H1 (cell line): Measurements from ENCODE around the gene GNA12. TPM values are rescaled to one million over a fixed set of nuclear protein-coding genes. Genes with fewer than 3 reads are reported as not detected.

Experiments
- CTCF ChIA-PET: fragments of 300-600 bp; sonication (Branson Sonifier 250); formaldehyde crosslinking; loops from one replicate; lab custom pipeline; 2021; ENCODE audit not compliant: partially characterized antibody; lab: Charles Lee
- POLR2A ChIA-PET: fragments of 300-600 bp; sonication (Branson Sonifier 250); formaldehyde crosslinking; loops from one replicate; lab custom pipeline; 2021; ENCODE audit warnings: inconsistent platforms; ENCODE audit not compliant: partially characterized antibody; lab: Charles Lee
- DNase-seq, 2 experiments: peaks; one replicate each; pipeline versions ENCODE4 v3.0.0 to v3.0.0-alpha.2; 2010 to 2022; ENCODE audit warnings: low spot score in 2 of 2, low read depth in 1 of 2, mixed read lengths in 1 of 2
- FAIRE-seq: peaks from 2 replicates; lab custom pipeline; 2011; peaks lifted over from hg19 to GRCh38; lab: Jason Lieb, UNC
- H2AFZ ChIP-seq: 2 replicates; pipeline ENCODE4 v1.8.1; 2012; ENCODE audit warnings: low read length, inconsistent platforms
- H2AK5ac ChIP-seq: 2 replicates; pipeline ENCODE4 v1.6.1; 2013; ENCODE audit warnings: low read depth, low read length
- H2BK120ac ChIP-seq: replicated peaks from 2 replicates; pipeline ENCODE3; 2013; ENCODE audit warnings: low read depth, low read length, inconsistent platforms
- H2BK12ac ChIP-seq: 2 replicates; pipeline ENCODE4 v1.6.1; 2013; ENCODE audit warnings: low read depth, low read length
- H2BK15ac ChIP-seq: 2 replicates; pipeline ENCODE4 v1.6.1; 2013; ENCODE audit warnings: low read length
- H2BK20ac ChIP-seq: 2 replicates; pipeline ENCODE4 v1.6.1; 2013; ENCODE audit warnings: low read length
- H2BK5ac ChIP-seq: 2 replicates; pipeline ENCODE4 v1.6.1; 2013; ENCODE audit warnings: low read depth, low read length
- H3K14ac ChIP-seq: 2 replicates; pipeline ENCODE4 v1.6.1; 2013; ENCODE audit warnings: inconsistent platforms; ENCODE audit not compliant: insufficient read length
- H3K18ac ChIP-seq: 2 replicates; pipeline ENCODE4 v1.6.1; 2013; ENCODE audit warnings: low read length; ENCODE audit errors: extremely low read depth
- H3K23ac ChIP-seq: 2 replicates; pipeline ENCODE4 v1.6.1; 2013; ENCODE audit warnings: inconsistent platforms; ENCODE audit not compliant: insufficient read length
- H3K23me2 ChIP-seq: 2 replicates; pipeline ENCODE4 v1.6.1; 2013; ENCODE audit warnings: low read depth, low read length
- H3K27ac ChIP-seq: 2 replicates; pipeline ENCODE4 v1.6.1; 2011; ENCODE audit warnings: low read depth, low read length, inconsistent platforms
- H3K27me3 ChIP-seq, 4 experiments: replicated peaks in 1 of 4; 1 replicate in 1 of 4; 2 replicates in 3 of 4; pipeline versions ENCODE4 v1.6.1 to v1.8.1; 2011 to 2013; ENCODE audit warnings: low read length in 3 of 4, mild to moderate bottlenecking in 3 of 4, inconsistent platforms in 2 of 4, mixed read lengths in 2 of 4, moderate library complexity in 1 of 4; ENCODE audit not compliant: control insufficient read depth in 3 of 4, insufficient read depth in 3 of 4; ENCODE audit errors: extremely low read depth in 1 of 4
- H3K36me3 ChIP-seq, 4 experiments: 2 replicates each; pipeline versions ENCODE4 v1.6.1 to v1.8.1; 2011 to 2013; ENCODE audit warnings: mild to moderate bottlenecking in 4 of 4, low read length in 3 of 4, moderate library complexity in 2 of 4, control low read depth in 1 of 4, inconsistent platforms in 1 of 4; ENCODE audit not compliant: insufficient read depth in 4 of 4, control insufficient read depth in 2 of 4
- H3K4ac ChIP-seq: replicated peaks from 2 replicates; pipeline ENCODE3; 2013; ENCODE audit warnings: low read length, low read depth, mixed read lengths, inconsistent platforms; ENCODE audit not compliant: insufficient read length
- H3K4me1 ChIP-seq, 4 experiments: replicated peaks in 1 of 4; 1 replicate in 1 of 4; 2 replicates in 3 of 4; pipeline versions ENCODE4 v1.6.1 to v1.8.1; 2011 to 2013; ENCODE audit warnings: low read length in 3 of 4, inconsistent platforms in 2 of 4, mixed read lengths in 1 of 4; ENCODE audit not compliant: insufficient read depth in 4 of 4, control insufficient read depth in 3 of 4
- H3K4me2 ChIP-seq, 2 experiments: 2 replicates each; pipeline versions ENCODE4 v1.6.1 to v1.8.1; 2011 to 2013; ENCODE audit warnings: low read depth in 2 of 2, low read length in 2 of 2, control low read depth in 1 of 2, inconsistent platforms in 1 of 2, mild to moderate bottlenecking in 1 of 2; ENCODE audit not compliant: insufficient read depth in 1 of 2
- H3K4me3 ChIP-seq, 4 experiments: fragments of 200-600, 300-600 bp in 1 of 4; sonication (generic), shearing (Covaris generic), sonication (Bioruptor Twin) in 1 of 4; 2 replicates each; pipeline versions ENCODE4 v1.5.1 to v1.8.1; 2011 to 2016; ENCODE audit warnings: low read length in 4 of 4, low read depth in 3 of 4, control low read depth in 2 of 4, inconsistent platforms in 2 of 4, mild to moderate bottlenecking in 2 of 4, mixed read lengths in 1 of 4, moderate library complexity in 1 of 4; ENCODE audit not compliant: insufficient read depth in 2 of 4; ENCODE audit errors: extremely low read depth in 1 of 4
- H3K56ac ChIP-seq: replicated peaks from 2 replicates; pipeline ENCODE3; 2013; ENCODE audit warnings: low read depth, mild to moderate bottlenecking, mixed read lengths, low read length, inconsistent platforms; ENCODE audit not compliant: insufficient read length
- H3K79me1 ChIP-seq: 2 replicates; pipeline ENCODE4 v1.6.1; 2013; ENCODE audit warnings: low read depth, low read length, control low read depth
- H3K79me2 ChIP-seq, 2 experiments: 2 replicates each; pipeline versions ENCODE4 v1.6.1 to v1.8.1; 2012 to 2013; ENCODE audit warnings: low read length in 2 of 2, mild to moderate bottlenecking in 2 of 2, inconsistent platforms in 1 of 2; ENCODE audit not compliant: insufficient read depth in 2 of 2, control insufficient read depth in 1 of 2
- H3K9ac ChIP-seq, 4 experiments: replicated peaks in 1 of 4; 1 replicate in 1 of 4; 2 replicates in 3 of 4; pipeline versions ENCODE4 v1.6.1 to v1.8.1; 2011 to 2013; ENCODE audit warnings: low read depth in 3 of 4, low read length in 3 of 4, control low read depth in 2 of 4, mild to moderate bottlenecking in 2 of 4, moderate library complexity in 2 of 4, inconsistent platforms in 1 of 4; ENCODE audit errors: extremely low read depth in 1 of 4
- H3K9me3 ChIP-seq, 2 experiments: 2 replicates each; pipeline versions ENCODE4 v1.6.1 to v1.8.1; 2012 to 2013; ENCODE audit warnings: mild to moderate bottlenecking in 2 of 2, moderate library complexity in 2 of 2, control low read depth in 1 of 2, inconsistent platforms in 1 of 2, low read depth in 1 of 2, low read length in 1 of 2, mixed read lengths in 1 of 2; ENCODE audit not compliant: insufficient read depth in 2 of 2
- H4K20me1 ChIP-seq, 2 experiments: replicated peaks in 1 of 2; 2 replicates each; pipeline versions ENCODE3 to v1.8.1; 2011 to 2013; ENCODE audit warnings: inconsistent platforms in 2 of 2, low read length in 2 of 2, mild to moderate bottlenecking in 1 of 2; ENCODE audit not compliant: insufficient read depth in 2 of 2, control insufficient read depth in 1 of 2
- H4K5ac ChIP-seq: 2 replicates; pipeline ENCODE4 v1.6.1; 2013; ENCODE audit warnings: low read length, low read depth, mixed read lengths, inconsistent platforms; ENCODE audit not compliant: insufficient read length
- H4K8ac ChIP-seq: 2 replicates; pipeline ENCODE4 v1.8.0; 2013; ENCODE audit warnings: mild to moderate bottlenecking, moderate library complexity, low read length, inconsistent platforms; ENCODE audit not compliant: insufficient read depth; ENCODE audit errors: extremely low read depth
- H4K91ac ChIP-seq: replicated peaks from 2 replicates; pipeline ENCODE3; 2013; ENCODE audit warnings: low read length, mixed read lengths, inconsistent platforms; ENCODE audit not compliant: insufficient read length
- CBX5 ChIP-seq: fragments of 300-800, 300-1000 bp; sonication (generic); IDR thresholded peaks from 2 replicates; pipeline ENCODE4 v1.7.1; 2016; ENCODE audit warnings: antibody characterized with exemption, low read length, low read depth
- CHD1 ChIP-seq: IDR thresholded peaks from 2 replicates; pipeline ENCODE4 v1.6.1; 2012; ENCODE audit warnings: low read depth, low read length, improper control_type of control experiment
- CTBP2 ChIP-seq: IDR thresholded peaks from 2 replicates; pipeline ENCODE4 v1.7.0; 2011; ENCODE audit warnings: borderline replicate concordance, mild to moderate bottlenecking, moderate library complexity, mixed read lengths, low read length; ENCODE audit not compliant: insufficient read depth, insufficient read length
- NANOG ChIP-seq: IDR thresholded peaks from 2 replicates; pipeline ENCODE4 v1.6.1; 2011; ENCODE audit warnings: low read length, low read depth, mild to moderate bottlenecking, inconsistent platforms; ENCODE audit not compliant: insufficient read depth, poor library complexity, severe bottlenecking
- NRF1 ChIP-seq: IDR thresholded peaks from 2 replicates; pipeline ENCODE4 v1.6.1; 2011; ENCODE audit warnings: mild to moderate bottlenecking, low read depth, low read length, improper control_type of control experiment
- PHF8 ChIP-seq: fragments of 200-600 bp; sonication (generic); conservative IDR thresholded peaks from 2 replicates; pipeline ENCODE4 v1.7.1; 2012; ENCODE audit warnings: low read depth, mild to moderate bottlenecking, inconsistent platforms, low read length, moderate library complexity
- POLR2A ChIP-seq, 2 experiments: IDR thresholded peaks; 1 replicate in 1 of 2; 2 replicates in 1 of 2; pipeline ENCODE4 v1.6.1; 2011; ENCODE audit warnings: low read depth in 2 of 2, low read length in 2 of 2, mild to moderate bottlenecking in 2 of 2; ENCODE audit errors: control extremely low read depth in 1 of 2
- POU5F1 ChIP-seq: IDR thresholded peaks from 2 replicates; pipeline ENCODE4 v1.6.1; 2011; ENCODE audit warnings: low read depth, mild to moderate bottlenecking, low read length, moderate library complexity
- WGBS, 2 experiments: shearing (Covaris generic) in 1 of 2; methylation state at CpG; one replicate each; pipeline versions ENCODE4 v1.1.6 to v1.1.7; 2013 to 2015; ENCODE audit warnings: low lambda C conversion rate in 2 of 2, mixed read lengths in 2 of 2, inconsistent platforms in 1 of 2, low coverage in 1 of 2, missing lambda C conversion rate in 1 of 2; ENCODE audit not compliant: insufficient replicate concordance in 2 of 2, insufficient coverage in 1 of 2, insufficient read length in 1 of 2; ENCODE audit errors: extremely low coverage in 1 of 2, missing lambda C conversion rate in 1 of 2; 5-methylcytosine and 5-hydroxymethylcytosine counted together
- polyA plus RNA-seq, 7 experiments: library from polyadenylated mRNA; depleted of rRNA in 3 of 7; stranded (reverse) in 5 of 7; unstranded in 2 of 7; fragments of >200 nt in 5 of 7; fragments of 200-250 nt in 2 of 7; gene quantifications; 1 replicate in 5 of 7; 2 replicates in 1 of 7; 4 replicates in 1 of 7; pipeline versions ENCODE4 v1.2.1 to v1.2.3, GENCODE V29; 2011 to 2013; ENCODE audit warnings: missing spikeins in 2 of 7, mixed read lengths in 2 of 7
- total RNA-seq: library from RNA; stranded (reverse); fragmentation: NEBNext Ultra II Directional; extraction: Animal tissue kit (Norgen Biotek cat#: 25700); gene quantifications from 2 replicates; pipeline ENCODE4 v1.2.1, GENCODE V29; 2021

The GNA12 gene
- total and polyA plus RNA-seq, 2 of the 8 experiments (the other 6 are each of a cell fraction or from before 2014, with no cell fraction given): 96.5 to 109 TPM

GRCh38 chr7:2785071-2785500, 59.0 kb downstream of the GNA12 start:
- DNase-seq (no peak), FAIRE-seq (no peak)
- Histone ChIP-seq H3K56ac (no peak overlapping the region), H2BK20ac (no peak overlapping the region), H3K23me2 (no peaks in the 10 kb centered on the region), H3K14ac (no peak overlapping the region), H3K23ac (no peak overlapping the region), H3K4ac (no peak overlapping the region), H3K27ac (no peak overlapping the region), H3K9ac (no peak overlapping the region), H2BK5ac (no peak overlapping the region), H3K4me2 (no peak overlapping the region), H3K4me3 (no peak overlapping the region), H3K27me3 (no peaks in the 10 kb centered on the region), H3K79me2 (peaks cover 0 to 76% of the 10 kb centered on the region in 2 experiments; a peak in 2 of 4 replicates), H2AK5ac (no peak overlapping the region), H3K4me1 (no peaks in the 10 kb centered on the region), H4K20me1 (peaks cover 7 to 8% of the 10 kb centered on the region in 2 experiments), H3K9me3 (no peaks in the 10 kb centered on the region), H2BK12ac (no peak overlapping the region), H2AFZ (no peak overlapping the region), H4K5ac (no peak overlapping the region), H4K91ac (no peak overlapping the region), H2BK15ac (no peak overlapping the region), H2BK120ac (no peak overlapping the region), H3K36me3 (peaks cover 2 to 11% (median 6%) of the 10 kb centered on the region in 4 experiments; a peak in 4 of 8 replicates), H4K8ac (no peak overlapping the region), H3K79me1 (peaks cover 9% of the 10 kb centered on the region; the same call in 1 of the 2 replicates), H3K18ac (no peak overlapping the region)
- no peak for TF ChIP-seq CHD1
- no peak for TF ChIP-seq CTBP2
- no peak for TF ChIP-seq PHF8
- TF ChIP-seq POLR2A (IDR thresholded peaks at IDR 0.05; ENCODE audit: control extremely low read depth in 1 of 2, low read depth in 2 of 2, low read length in 2 of 2): no peak
- TF ChIP-seq POU5F1: no peak
- TF ChIP-seq NANOG: no peak
- no peak for TF ChIP-seq CBX5
- TF ChIP-seq NRF1: no peak
- ChIA-PET POLR2A (interaction anchor here (1.0 to 1.3 kb wide), 2 partner anchors 10 to 23 kb away, joined by 3 to 5 read pairs; no protein-coding TSS in a partner anchor), CTCF (interaction anchor here (0.9 to 1.9 kb wide), 2 partner anchors 24 to 66 kb away, joined by 3 to 5 read pairs; no protein-coding TSS in a partner anchor)
- WGBS, 2 experiments: 91% methylated on average over 6 of the region's 6 CpGs; no CpG with 5 or more reads in 1 of the 2 experiments
